ENCODE measurements around the gene OR6T1.

The OR6T1 gene, protein sequence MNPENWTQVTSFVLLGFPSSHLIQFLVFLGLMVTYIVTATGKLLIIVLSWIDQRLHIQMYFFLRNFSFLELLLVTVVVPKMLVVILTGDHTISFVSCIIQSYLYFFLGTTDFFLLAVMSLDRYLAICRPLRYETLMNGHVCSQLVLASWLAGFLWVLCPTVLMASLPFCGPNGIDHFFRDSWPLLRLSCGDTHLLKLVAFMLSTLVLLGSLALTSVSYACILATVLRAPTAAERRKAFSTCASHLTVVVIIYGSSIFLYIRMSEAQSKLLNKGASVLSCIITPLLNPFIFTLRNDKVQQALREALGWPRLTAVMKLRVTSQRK

DNA sequence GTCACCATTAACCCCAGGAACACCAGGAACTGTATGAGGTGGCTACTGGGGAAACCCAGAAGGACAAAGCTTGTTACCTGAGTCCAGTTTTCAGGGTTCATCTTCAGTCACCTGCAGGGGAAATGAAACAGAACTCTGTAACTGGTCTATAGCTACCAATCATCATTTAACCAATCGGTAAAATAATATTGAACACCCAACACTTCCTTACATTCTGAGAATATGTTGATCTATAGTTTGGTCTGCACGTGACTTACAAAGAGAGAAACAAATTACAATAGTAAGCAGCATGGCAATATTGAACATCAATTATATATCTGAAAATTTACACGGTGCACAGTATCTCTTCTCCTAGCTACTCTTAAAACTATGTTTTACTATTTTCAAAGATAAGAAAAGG is at the start of gene OR6T1:
Gene OR6T1, minus strand, starts transcription at position 101 of the 400 bp plus-strand sequence. Its CDS starts 0 bp downstream, at position 101.
- TF ChIP-seq, protein P1, sequence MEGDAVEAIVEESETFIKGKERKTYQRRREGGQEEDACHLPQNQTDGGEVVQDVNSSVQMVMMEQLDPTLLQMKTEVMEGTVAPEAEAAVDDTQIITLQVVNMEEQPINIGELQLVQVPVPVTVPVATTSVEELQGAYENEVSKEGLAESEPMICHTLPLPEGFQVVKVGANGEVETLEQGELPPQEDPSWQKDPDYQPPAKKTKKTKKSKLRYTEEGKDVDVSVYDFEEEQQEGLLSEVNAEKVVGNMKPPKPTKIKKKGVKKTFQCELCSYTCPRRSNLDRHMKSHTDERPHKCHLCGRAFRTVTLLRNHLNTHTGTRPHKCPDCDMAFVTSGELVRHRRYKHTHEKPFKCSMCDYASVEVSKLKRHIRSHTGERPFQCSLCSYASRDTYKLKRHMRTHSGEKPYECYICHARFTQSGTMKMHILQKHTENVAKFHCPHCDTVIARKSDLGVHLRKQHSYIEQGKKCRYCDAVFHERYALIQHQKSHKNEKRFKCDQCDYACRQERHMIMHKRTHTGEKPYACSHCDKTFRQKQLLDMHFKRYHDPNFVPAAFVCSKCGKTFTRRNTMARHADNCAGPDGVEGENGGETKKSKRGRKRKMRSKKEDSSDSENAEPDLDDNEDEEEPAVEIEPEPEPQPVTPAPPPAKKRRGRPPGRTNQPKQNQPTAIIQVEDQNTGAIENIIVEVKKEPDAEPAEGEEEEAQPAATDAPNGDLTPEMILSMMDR (IDR thresholded peaks at IDR 0.05; ENCODE audit: low read length, missing control alignments): no peak
- no peak within 1 kb of the TSS for H3K4me3 ChIP-seq (replicated peaks; ENCODE audit: low read depth, low read length)
- DNase-seq (ENCODE audit: low read depth): no peak

- TF ChIP-seq, protein P1 (IDR thresholded peaks at IDR 0.05; ENCODE audit: low read length, missing control alignments): no peak
- no peak overlapping the region for H3K4me3 ChIP-seq (replicated peaks; ENCODE audit: low read depth, low read length)
- DNase-seq (ENCODE audit: low read depth): no peak
Observed at GRCh38 chr11:123979311-123979710, 35.7 kb upstream of the OR6T1 start.

- TF ChIP-seq, protein P1 (IDR thresholded peaks at IDR 0.05; ENCODE audit: low read length, missing control alignments): no peak
- no peak for DNase-seq (ENCODE audit: low read depth)
- no peak within 1 kb of the TSS for H3K4me3 ChIP-seq (replicated peaks; ENCODE audit: low read depth, low read length)
Observed at GRCh38 chr11:123977731-123978347, 34.2 kb upstream of the OR6T1 start, which contains the start of gene OR10S1. Gene OR10S1 (minus strand): TSS chr11:123977781. CDS start chr11:123977664, 117 bp downstream.

DNA sequence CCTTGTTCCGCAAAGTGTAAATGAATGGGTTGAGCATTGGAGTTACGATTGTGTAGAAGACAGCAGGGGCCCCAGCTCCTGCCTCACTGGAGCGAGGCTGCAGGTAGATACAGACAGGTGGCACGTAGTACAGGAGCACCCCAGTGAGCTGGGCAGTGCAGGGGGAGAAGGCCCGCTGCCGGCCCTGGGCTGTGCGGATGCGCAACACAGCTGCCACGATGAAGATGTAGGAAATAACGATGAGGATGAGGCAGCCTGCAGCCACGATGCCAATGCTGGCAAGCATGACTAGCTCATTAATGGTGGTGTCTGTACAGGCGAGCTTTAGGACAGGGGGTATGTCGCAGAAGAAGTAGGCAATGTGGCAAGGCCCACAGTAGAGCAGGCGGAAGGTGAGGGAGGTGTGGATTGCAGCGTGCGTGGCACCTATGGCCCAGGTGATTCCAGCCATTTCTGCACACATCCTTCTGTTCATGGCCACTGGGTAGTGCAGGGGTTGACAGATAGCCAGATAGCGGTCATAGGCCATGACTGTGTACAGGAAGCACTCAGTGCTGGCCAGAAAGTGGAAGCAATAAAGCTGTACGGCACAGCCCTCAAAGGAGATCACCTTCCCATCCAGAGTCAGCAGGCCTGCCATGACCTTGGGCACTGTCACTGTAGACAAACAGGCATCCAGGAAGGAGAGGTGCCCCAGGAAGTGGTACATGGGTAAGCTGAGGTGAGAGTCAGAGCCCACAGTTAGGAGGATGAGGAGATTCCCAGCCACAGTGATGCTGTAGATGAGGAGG is 33.3 kb upstream of the OR6T1 start:
- TF ChIP-seq, protein P1 (IDR thresholded peaks at IDR 0.05; ENCODE audit: low read length, missing control alignments): no peak
- no peak for DNase-seq (ENCODE audit: low read depth)
- no peak overlapping the region for H3K4me3 ChIP-seq (replicated peaks; ENCODE audit: low read depth, low read length)

- DNase-seq (ENCODE audit: low read depth): peak; percentile 93
- TF ChIP-seq, protein P1 (IDR thresholded peaks at IDR 0.05; ENCODE audit: low read length, missing control alignments): no peak
Observed at GRCh38 chr11:123973816-123974215, 30.2 kb upstream of the OR6T1 start.

GRCh38 chr11:123956752-123957151 is 13.1 kb upstream of the OR6T1 start:
- H3K4me3 ChIP-seq (replicated peaks; ENCODE audit: low read depth, low read length): no peak overlapping the region
- TF ChIP-seq, protein P1 (IDR thresholded peaks at IDR 0.05; ENCODE audit: low read length, missing control alignments): no peak
- DNase-seq (ENCODE audit: low read depth): no peak

More at GRCh38 chr11:123973816-123974215, 30.2 kb upstream of the OR6T1 start:
- no peak overlapping the region for H3K4me3 ChIP-seq (replicated peaks; ENCODE audit: low read depth, low read length)
